ENCODE data around the gene GABBR1. TPM values are rescaled to one million over a fixed set of nuclear protein-coding genes. Genes with fewer than 3 reads are reported as not detected.

Gene GABBR1
- total RNA-seq, 1 experiment from 2014 or later = 146 TPM

DNA sequence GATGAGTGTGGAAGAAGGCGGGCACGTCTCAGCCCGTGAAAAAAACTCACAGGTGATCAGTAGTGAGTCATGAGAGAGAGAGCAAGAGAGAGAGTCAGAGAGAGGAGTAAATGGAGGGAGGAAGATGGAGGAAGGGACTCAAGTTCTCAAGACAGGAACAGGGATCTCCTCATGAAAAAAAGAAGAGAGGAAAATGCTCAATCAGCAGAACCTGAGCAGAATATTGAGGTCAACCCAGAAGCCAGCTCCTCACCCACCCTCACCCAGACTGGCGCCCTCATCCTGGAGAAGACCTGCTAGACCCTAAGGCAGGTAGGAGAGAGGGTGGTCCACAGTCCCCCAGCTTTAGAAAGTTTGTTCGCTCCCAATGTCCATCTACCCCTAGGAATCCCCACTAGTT, 78.2 kb downstream of the GABBR1 start:
- WGBS (ENCODE audit: extremely low coverage, insufficient read length, low lambda C conversion rate) = no CpG with 5 or more reads among the region's 5 CpGs
- Histone ChIP-seq H3K23me2 (ENCODE audit: insufficient read length, low read depth, low read length, poor library complexity, severe bottlenecking) (peaks cover 11% of the 10 kb centered on the region), H2BK15ac (ENCODE audit: low read depth, low read length) (no peak overlapping the region)

More for the DNA sequence above, 78.2 kb downstream of the GABBR1 start:
- Histone ChIP-seq H3K18ac (ENCODE audit: insufficient read length, low read depth, low read length) (no peak overlapping the region), H2BK20ac (ENCODE audit: low read depth, low read length, poor library complexity, severe bottlenecking) (no peak overlapping the region), H2AFZ (ENCODE audit: low read length) (no peak overlapping the region), H4K8ac (replicated peaks; ENCODE audit: insufficient read length, low read depth, low read length) (no peak overlapping the region), H4K5ac (ENCODE audit: insufficient read length, low read depth, low read length) (no peak overlapping the region), H3K79me1 (ENCODE audit: insufficient read depth, low read depth, low read length, poor library complexity, severe bottlenecking) (no peaks in the 10 kb centered on the region), H3K14ac (ENCODE audit: insufficient read depth, low read length) (no peak overlapping the region), H2BK120ac (ENCODE audit: low read depth, low read length, poor library complexity, severe bottlenecking) (no peak overlapping the region), H3K56ac (ENCODE audit: insufficient read length, low read depth, low read length) (no peak overlapping the region), H3K23ac (ENCODE audit: insufficient read length, low read depth, low read length) (no peak overlapping the region), H2BK12ac (ENCODE audit: insufficient read length, low read depth, low read length) (no peak overlapping the region), H3T11ph (ENCODE audit: low read length) (no peak overlapping the region), H3K4me1 (ENCODE audit: insufficient read depth, low read length) (peaks cover 3% of the 10 kb centered on the region; the same call in 1 of the 2 replicates), H2AK5ac (ENCODE audit: insufficient read length, low read length) (no peak overlapping the region), H3K79me2 (ENCODE audit: insufficient read depth, low read length) (no peaks in the 10 kb centered on the region), H3K4ac (ENCODE audit: low read depth, low read length) (no peak overlapping the region), H3K9me3 (ENCODE audit: control insufficient read depth, low read depth, low read length) (no peaks in the 10 kb centered on the region), H2BK5ac (ENCODE audit: insufficient read length, low read length) (no peak overlapping the region), H4K91ac (ENCODE audit: insufficient read length, low read depth, low read length) (no peak overlapping the region), H4K20me1 (ENCODE audit: control insufficient read depth, insufficient read depth, insufficient read length) (no peaks in the 10 kb centered on the region), H3K9ac (ENCODE audit: extremely low read depth, insufficient read length, low read length) (no peak overlapping the region), H3K27me3 (ENCODE audit: insufficient read depth, low read length) (peaks cover 26% of the 10 kb centered on the region), H3K4me2 (ENCODE audit: insufficient read depth, insufficient read length, low read length) (no peak overlapping the region), H3K27ac (ENCODE audit: insufficient read length, low read depth, low read length) (no peak overlapping the region)
- Mint-ChIP-seq H3K4me3 (no peak overlapping the region), H3K36me3 (ENCODE audit: insufficient read depth in 1 of 3, low read depth in 3 of 3) (peaks cover 3 to 16% (median 8%) of the 10 kb centered on the region in 3 experiments; a peak in 5 of 7 replicates), H3K4me1 (peaks cover 37 to 46% of the 10 kb centered on the region in 2 experiments), H3K27me3 (ENCODE audit: low read depth) (peaks cover 97% of the 10 kb centered on the region), H3K9me3 (peaks cover 6 to 9% of the 10 kb centered on the region in 2 experiments; a peak in 3 of 5 replicates), H3K27ac (no peak overlapping the region; a peak in 1 of 7 replicates)
- DNase-seq = no peak
- TF ChIP-seq, protein P1, sequence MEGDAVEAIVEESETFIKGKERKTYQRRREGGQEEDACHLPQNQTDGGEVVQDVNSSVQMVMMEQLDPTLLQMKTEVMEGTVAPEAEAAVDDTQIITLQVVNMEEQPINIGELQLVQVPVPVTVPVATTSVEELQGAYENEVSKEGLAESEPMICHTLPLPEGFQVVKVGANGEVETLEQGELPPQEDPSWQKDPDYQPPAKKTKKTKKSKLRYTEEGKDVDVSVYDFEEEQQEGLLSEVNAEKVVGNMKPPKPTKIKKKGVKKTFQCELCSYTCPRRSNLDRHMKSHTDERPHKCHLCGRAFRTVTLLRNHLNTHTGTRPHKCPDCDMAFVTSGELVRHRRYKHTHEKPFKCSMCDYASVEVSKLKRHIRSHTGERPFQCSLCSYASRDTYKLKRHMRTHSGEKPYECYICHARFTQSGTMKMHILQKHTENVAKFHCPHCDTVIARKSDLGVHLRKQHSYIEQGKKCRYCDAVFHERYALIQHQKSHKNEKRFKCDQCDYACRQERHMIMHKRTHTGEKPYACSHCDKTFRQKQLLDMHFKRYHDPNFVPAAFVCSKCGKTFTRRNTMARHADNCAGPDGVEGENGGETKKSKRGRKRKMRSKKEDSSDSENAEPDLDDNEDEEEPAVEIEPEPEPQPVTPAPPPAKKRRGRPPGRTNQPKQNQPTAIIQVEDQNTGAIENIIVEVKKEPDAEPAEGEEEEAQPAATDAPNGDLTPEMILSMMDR (conservative IDR thresholded peaks at IDR 0.05) = no peak
